Measurements from ENCODE around the gene IQGAP1. TPM values are rescaled to one million over a fixed set of nuclear protein-coding genes. Genes with fewer than 3 reads are reported as not detected.
A peak's percentile ranks its signal among the peaks of the same experiment; 100 is the strongest.
"Not testable (repeated sequence)": the region's sequence is repeated elsewhere in the genome, so short reads cannot be mapped to it uniquely, and the experiment has no call there.

The IQGAP1 gene
- total RNA-seq, 1 donor, result 37.7 TPM

GRCh38 chr15:90479656-90480055 is 91.6 kb downstream of the IQGAP1 start:
- DNase-seq (ENCODE audit: low read depth in 2 of 3, low spot score in 2 of 3), result no peak

- DNase-seq (ENCODE audit: low read depth in 2 of 3, low spot score in 2 of 3), result peak in 2 of 3 donors; percentile 68 to 86
Observed at GRCh38 chr15:90481023-90481422, 93.0 kb downstream of the IQGAP1 start.

DNA sequence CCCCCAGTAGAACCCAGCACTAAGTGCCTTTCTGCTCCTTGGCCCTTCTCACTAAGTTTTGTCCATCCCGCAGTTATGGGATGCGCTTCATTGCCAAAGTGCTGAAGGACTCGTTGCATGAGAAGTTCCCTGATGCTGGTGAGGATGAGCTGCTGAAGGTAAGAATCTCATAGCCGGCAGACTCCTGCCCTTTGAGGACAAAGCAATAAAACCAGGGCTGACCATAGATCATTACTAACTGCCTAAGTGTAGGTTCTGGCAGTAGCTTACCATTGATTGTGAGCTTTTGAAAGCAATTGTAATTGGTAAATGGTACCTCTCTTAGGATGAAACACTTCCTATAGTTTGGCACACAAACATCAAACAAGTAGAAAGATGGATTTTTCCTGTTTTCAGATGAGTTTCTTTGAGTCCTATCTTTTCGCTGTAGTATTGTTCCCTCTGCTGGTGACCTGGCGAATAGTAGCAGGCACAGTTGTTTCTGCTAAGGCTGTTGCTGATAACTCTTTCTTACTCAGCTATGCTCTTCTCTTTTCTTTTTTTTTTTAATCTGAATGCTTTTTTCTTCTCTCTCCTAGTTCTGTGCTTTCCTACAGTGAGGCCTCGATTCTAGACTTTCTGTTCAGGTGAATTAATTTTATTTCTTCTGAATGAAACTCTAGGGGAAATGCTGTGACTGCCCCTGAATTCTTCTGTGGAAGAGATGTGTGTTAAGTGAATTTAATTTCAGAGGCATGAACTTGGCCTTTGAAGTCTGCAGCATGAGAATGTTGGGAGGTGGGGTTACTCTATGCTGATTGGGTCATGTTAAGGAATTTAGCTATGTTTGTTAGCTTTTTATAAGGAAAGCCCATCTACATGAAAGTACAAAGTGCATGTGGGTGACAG is 94.3 kb downstream of the IQGAP1 start:
- peak in 2 of 3 donors; percentile 40 to 74 for DNase-seq (ENCODE audit: low read depth in 2 of 3, low spot score in 2 of 3)

- DNase-seq (ENCODE audit: low read depth in 2 of 3, low spot score in 2 of 3), result no peak
Observed at GRCh38 chr15:90483012-90483307, 94.9 kb downstream of the IQGAP1 start.

- no peak for DNase-seq (ENCODE audit: low read depth in 2 of 3, low spot score in 2 of 3)
Observed at GRCh38 chr15:90483637-90484036, 95.6 kb downstream of the IQGAP1 start.

DNA sequence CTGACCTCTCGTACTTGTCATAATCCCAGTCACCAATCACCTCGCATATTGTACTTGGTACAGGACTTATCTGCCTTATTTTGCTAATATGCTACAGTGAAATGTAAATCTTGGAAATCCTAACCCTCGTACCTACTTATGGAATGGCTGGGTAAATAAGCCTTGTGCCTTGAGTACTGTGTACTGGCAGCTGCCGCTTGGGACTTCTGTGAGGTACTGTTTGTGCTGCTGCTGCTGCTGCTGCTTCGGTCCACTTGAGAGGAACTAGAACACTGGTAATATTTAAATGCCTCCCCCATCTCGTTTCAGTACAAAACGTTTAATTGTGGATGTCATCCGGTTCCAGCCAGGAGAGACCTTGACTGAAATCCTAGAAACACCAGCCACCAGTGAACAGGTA is 99.1 kb downstream of the IQGAP1 start:
- no peak for DNase-seq (ENCODE audit: low read depth in 2 of 3, low spot score in 2 of 3)

DNA sequence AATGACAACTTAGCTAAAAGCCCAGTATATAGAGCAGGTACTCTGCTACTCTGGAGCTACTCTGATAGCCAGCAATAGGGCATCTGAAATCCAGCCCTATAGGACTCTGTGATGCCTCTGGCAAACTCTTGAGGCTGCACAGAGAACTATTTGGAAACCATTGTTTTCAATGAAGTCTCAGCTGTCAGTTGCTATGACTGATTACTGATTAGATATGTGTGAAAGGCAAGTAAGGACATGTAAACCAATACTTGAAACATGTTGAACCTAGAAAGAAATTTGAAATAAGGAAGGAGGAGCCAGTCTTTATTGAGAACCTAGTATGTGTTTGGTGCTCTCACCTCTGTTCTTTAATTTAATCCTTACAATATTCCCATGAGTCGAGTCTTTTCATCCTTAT is 101.5 kb downstream of the IQGAP1 start:
- no peak for DNase-seq (ENCODE audit: low read depth in 2 of 3, low spot score in 2 of 3)

GRCh38 chr15:90489944-90490343 is 101.9 kb downstream of the IQGAP1 start:
- no peak for DNase-seq (ENCODE audit: low read depth in 2 of 3, low spot score in 2 of 3)

DNA sequence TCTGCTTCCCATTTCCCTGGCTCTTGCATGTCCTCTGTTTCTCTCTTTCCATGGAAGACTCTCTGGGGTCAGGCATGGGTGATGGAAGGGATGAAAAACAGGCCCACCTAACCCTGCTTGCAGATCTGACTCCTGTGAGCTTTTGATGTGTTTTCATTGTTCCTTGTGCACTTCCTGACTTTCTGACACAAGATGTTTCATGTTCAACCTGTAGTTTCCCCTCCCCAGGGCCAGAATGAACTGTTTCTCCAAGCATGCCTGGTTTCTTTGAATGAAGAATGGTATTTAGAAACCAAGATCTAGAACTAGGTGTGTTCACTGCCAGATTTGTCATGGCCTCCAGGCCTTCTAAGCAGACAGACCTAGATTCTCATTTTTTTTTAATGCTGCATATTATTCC is 105.6 kb downstream of the IQGAP1 start:
- DNase-seq (ENCODE audit: low read depth in 2 of 3, low spot score in 2 of 3), result no peak

DNA sequence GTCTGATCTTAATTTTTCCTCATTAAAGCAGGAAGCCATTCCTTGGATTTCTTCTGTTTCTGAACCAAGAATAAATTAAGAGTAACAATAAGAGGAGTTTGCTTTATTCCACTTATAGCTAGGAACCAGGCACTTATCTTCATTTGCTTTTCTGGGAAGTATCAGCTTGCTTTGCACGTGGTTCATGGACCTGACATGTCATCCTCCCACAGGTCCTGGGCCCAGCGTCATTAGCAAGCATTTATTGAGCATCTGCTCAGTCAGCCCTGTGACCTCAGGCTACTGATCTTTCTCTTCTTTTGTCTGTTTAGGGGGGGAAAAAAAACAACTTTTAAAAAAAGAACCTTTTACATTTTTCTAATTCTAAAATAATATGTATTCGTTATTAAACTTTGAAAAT is 107.0 kb downstream of the IQGAP1 start:
- no peak for DNase-seq (ENCODE audit: low read depth in 2 of 3, low spot score in 2 of 3)

DNA sequence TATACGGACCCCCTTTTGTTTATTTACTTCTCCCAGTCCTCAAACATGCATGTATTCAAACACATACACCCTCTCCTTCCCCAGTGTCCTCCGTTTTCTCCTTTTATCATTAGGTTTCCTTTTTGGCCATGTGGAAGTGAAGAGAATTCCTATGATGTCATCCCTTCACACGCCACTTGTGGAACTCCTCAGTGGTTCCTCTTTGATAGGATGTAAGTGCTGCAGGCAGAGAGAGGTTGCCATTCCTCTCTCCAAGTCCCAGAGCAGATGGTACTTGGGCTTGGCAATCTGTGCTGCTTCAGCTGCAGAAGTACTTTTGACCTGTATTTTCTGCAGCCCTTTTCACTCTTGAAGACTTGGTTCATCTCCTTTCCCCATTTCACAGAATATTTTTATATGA is 108.7 kb downstream of the IQGAP1 start:
- no peak for DNase-seq (ENCODE audit: low read depth in 2 of 3, low spot score in 2 of 3)

GRCh38 chr15:90497376-90497775 is 109.3 kb downstream of the IQGAP1 start:
- DNase-seq (ENCODE audit: low read depth in 2 of 3, low spot score in 2 of 3), result peak in 1 of 3 donors; percentile 74

DNA sequence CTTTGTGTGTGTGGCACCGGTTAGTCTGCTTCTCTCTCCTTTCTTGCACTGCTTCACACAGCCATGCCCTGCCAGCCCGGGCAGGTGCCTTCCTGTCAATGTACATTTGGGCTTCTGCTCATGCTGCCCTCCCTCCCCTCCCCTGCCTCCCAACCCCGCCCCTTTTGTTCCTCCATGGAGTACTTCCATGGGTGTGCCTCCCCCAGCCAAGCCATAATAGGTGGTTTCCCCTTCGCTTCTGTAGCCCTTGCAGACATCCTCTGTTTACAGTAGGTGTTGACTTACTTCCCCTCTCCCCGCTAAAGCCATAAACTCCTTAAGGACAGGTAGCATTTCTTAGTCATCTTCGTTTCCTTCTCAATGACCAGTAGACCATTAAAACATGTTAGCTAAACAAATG is 109.9 kb downstream of the IQGAP1 start:
- no peak for DNase-seq (ENCODE audit: low read depth in 2 of 3, low spot score in 2 of 3)

GRCh38 chr15:90500171-90500570 is 112.1 kb downstream of the IQGAP1 start:
- DNase-seq (ENCODE audit: low read depth in 2 of 3, low spot score in 2 of 3), result no peak

DNA sequence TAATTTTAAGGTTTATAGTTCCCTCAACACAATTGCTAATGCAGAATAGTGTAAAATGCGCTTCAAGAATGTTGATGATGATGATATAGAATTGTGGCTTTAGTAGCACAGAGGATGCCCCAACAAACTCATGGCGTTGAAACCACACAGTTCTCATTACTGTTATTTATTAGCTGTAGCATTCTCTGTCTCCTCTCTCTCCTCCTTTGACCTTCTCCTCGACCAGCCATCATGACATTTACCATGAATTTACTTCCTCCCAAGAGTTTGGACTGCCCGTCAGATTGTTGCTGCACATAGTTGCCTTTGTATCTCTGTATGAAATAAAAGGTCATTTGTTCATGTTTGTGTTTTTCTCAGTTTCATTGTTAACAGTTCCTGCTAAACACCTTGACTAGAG is 113.9 kb downstream of the IQGAP1 start:
- no peak for DNase-seq (ENCODE audit: low read depth in 2 of 3, low spot score in 2 of 3)

- DNase-seq (ENCODE audit: low read depth in 2 of 3, low spot score in 2 of 3), result not testable (repeated sequence)
Observed at GRCh38 chr15:90510781-90511180, 122.7 kb downstream of the IQGAP1 start.

GRCh38 chr15:90511211-90511618 is 123.2 kb downstream of the IQGAP1 start:
- not testable (repeated sequence) for DNase-seq (ENCODE audit: low read depth in 2 of 3, low spot score in 2 of 3)

DNA sequence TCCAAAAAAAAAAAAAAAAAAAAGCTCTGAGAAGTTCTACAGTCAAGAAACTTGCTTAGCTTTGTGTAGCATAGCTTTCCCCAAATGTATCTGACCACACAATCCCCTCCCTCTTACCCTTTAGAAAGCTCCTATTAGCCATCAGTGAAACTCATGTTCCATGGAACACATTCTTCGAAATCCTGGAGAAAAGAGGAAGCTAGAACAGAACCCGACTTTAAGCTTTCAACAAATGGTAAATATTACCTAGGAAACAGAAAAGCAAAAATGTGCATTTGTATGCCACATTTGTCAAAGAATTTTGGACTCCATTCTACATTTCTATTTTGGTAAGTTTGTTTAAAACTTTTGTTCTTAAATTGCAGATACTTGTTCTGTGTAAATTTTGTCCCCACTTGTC is 124.2 kb downstream of the IQGAP1 start:
- peak in 1 of 3 donors; percentile 49 for DNase-seq (ENCODE audit: low read depth in 2 of 3, low spot score in 2 of 3)

DNA sequence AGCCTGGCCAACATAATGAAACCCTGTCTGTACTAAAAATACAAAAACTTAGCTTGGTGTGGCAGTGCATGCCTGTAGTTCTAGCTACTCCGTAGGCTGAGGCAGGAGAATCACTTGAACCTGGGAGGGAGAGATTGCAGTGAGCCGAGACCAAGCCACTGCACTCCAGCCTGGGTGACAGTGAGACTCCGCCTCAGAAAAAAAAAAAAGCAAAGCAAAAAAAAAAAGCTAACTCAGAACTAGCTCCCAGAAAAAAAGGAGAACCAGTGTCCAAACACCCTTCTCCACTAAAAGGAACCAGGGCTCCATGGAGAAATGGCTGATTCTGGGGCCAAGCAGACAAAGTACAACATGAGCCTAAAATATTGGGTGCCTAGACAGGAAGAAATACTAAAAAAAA is 124.9 kb downstream of the IQGAP1 start:
- DNase-seq (ENCODE audit: low read depth in 2 of 3, low spot score in 2 of 3), result no peak

DNA sequence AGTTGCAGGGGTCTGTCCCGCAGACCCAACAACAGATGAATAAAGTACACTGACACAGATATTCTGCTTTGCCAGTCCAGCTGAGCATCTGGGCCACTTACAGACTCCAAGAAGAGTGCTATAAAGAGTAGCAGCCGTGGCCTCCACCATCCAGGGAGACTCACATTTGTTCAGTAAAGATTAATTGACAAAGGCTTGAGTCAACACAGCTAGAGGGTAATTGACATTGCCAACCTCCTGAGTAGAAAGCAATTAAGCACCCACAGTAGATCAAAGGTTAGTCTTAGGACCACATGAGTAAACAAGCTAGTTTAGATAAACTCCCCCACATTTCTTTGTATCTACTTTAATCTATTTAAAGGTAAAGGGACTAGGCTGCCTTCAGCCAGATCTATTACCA is 125.4 kb downstream of the IQGAP1 start:
- DNase-seq (ENCODE audit: low read depth in 2 of 3, low spot score in 2 of 3), result no peak

GRCh38 chr15:90513893-90514292 is 125.9 kb downstream of the IQGAP1 start:
- not testable (repeated sequence) for DNase-seq (ENCODE audit: low read depth in 2 of 3, low spot score in 2 of 3)

GRCh38 chr15:90519688-90520087 is 131.6 kb downstream of the IQGAP1 start:
- DNase-seq (ENCODE audit: low read depth in 2 of 3, low spot score in 2 of 3), result no peak

DNA sequence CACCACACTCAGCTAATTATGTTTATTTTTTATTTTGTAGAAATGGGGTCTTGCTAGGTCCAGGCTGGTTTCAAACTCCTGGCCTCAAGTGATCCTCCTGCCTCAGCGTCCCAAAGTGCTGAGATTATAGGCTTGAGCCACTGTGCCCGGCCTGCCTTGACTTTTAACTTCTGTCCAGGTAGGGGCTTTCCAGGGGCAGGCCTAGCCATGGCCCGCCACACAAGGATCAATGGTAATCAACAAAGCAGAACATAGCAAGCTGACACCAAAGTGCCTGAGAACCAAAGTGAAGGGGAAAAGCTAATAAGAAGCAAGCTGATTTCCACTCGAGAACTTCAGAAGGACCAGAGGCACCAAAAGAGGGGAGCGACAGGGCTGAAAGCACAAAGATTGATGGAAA is 132.3 kb downstream of the IQGAP1 start:
- no peak for DNase-seq (ENCODE audit: low read depth in 2 of 3, low spot score in 2 of 3)

Measured in hematopoietic multipotent progenitor cell (in vitro differentiated cells).